Left renal pelvis (tissue), 4 donors: Measurements from ENCODE around the gene SKI. TPM values are rescaled to one million over a fixed set of nuclear protein-coding genes. Genes with fewer than 3 reads are reported as not detected.

Experiments
- DNase-seq, 4 donors: peaks; one replicate each; pipeline ENCODE4 v3.0.0-alpha.2; 2013; ENCODE audit warnings: low read depth in 4 of 4, low spot score in 3 of 4
- polyA plus RNA-seq, 4 donors: library from polyadenylated mRNA; unstranded; fragments of 120-200 nt; gene quantifications; one replicate each; pipeline ENCODE4 v1.2.1, GENCODE V29; 2013; ENCODE audit not compliant: insufficient read length in 4 of 4

SKI gene
- polyA plus RNA-seq, 4 donors, result 51.6 to 83.7 (median 57.2) TPM

- no peak for DNase-seq
Observed at GRCh38 chr1:2272686-2273400, 44.7 kb downstream of the SKI start.

GRCh38 chr1:2273401-2274090, 45.4 kb downstream of the SKI start:
- no peak for DNase-seq

DNA sequence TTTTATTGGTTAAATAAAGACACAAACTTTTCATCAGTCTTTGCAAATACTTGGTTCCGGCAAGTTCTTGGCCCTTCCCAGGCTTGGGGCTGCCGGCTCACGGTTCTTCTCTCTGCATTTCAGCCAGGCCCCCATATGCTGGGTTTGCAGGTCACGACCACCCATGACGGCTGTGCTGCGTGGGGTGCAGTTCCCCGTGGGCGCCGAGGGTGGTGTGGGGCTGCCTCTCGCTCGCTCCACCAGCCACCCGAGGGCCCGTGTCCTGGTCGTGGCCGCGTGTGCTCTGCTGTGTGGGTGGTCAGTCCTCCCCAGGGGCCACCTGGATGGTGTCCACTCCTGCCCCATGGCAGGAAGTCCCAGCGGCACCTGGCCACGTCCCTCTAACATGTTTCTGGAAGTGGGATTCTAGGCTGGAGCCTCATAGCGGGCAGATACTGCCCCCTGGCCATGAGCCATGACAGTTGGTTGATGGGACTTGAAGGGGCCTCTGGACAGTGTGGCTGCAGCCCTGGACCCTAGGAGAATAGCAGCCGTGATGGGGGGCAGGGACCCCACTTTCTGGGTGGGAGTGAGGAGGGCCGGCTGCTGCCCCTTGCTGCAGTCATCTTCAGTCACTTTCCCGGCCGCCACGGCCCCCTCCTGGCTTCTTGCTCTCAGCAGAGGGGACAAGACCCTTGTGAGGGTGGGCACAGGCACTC, 46.3 kb downstream of the SKI start:
- DNase-seq, result no peak

DNA sequence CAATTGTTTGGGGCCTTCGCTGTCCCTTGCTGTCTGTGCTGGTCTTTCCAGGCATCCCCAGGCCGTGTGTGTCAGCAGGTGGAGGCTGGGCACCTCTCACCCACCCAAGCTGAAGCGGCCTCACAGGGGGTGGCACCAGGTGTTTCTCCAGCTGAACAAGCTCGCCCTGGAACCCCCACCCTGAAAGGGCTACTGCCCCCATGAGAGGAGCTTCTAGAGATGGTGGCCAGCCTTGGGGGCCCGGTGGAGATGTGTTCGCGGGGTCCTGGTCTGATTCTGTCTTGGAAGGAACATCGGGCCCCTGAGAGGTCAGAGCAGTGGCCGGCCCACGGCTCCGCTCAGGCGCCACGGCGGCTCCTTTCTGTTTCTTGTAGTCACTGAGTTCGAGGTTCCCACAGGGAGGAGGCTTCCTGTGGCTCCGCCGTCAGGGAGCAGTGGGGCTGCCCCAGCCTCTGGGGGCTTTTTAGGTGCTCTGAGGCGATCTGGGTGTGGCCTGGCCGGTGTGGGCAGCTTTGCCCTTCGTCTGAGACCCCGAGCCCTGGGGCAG, 46.9 kb downstream of the SKI start:
- DNase-seq, result no peak

DNA sequence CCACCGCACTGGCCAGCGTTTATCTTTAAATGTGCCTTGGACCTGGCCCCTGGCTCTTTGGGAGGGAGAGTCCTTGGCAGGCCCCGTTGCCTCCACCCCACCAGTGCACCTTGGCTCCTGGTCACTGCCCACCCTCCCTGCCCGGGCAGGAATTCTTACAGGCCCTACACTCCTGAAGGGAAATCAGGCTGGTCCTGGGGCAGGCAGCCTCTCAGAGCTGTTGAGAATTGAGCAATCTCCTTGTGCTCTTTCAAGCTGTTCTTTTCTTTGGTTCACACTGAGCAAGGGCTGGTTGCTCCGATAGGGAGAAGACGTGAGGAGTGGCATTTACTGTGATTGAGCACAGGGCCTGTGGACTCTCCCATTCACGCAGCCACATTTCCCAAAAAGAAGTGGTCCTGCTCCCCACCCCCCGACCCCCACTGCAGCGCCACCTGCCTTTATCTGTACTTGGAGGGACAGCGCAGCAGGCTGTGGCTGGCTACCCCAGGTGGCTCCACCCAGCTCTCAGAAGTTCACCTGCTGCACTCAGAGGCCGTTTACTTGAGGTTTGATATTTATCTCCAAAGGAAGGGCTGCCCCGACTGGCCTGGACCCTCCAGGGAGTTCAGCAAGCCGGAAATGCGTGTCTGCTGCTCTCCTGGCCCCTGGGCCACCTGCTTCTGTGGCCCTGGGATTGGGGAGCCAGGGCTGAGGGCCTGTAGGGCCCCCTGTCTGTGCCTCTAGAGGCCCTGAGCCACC, 47.8 kb downstream of the SKI start:
- no peak for DNase-seq

DNA sequence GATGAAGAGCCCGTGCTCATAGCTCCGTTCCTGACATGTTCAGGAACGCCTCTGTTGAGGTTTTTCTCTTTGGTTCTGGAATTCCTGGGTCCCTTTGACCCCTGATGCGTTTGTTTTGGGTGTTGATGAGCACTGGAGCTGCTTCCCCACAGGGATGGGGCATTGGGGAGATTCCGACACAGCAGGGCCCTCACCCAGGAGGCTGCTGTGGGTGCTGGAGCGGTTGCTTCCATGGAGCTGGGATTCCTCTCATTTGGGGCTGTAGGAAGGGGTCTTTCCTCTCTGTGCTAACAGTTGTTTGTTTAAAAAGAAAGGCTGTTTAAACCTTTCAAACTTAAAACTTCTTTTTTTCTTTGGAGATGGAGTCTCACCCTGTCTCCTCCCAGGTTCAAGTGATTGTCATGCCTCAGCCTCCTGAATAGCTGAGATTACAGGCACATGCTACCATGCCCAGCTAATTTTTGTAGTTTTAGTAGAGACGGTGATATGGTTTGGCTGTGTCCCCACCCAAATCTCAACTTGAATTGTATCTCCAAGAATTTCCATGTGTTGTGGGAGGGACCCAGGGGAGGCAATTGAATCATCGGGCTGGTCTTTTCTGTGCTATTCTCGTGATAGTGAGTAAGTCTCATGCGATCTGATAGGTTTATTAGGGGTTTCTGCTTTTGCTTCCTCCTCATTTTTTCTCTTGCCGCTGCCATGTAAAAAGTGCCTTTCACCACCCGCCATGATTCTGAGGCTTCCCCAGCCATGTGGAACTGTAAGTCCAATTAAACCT, 48.9 kb downstream of the SKI start:
- no peak for DNase-seq

- no peak for DNase-seq
Observed at GRCh38 chr1:2277741-2278488, 49.8 kb downstream of the SKI start.

GRCh38 chr1:2278591-2279209, 50.6 kb downstream of the SKI start:
- DNase-seq, result no peak

GRCh38 chr1:2279210-2279639, 51.1 kb downstream of the SKI start:
- peak; percentile 83 to 93 (median 88) for DNase-seq

DNA sequence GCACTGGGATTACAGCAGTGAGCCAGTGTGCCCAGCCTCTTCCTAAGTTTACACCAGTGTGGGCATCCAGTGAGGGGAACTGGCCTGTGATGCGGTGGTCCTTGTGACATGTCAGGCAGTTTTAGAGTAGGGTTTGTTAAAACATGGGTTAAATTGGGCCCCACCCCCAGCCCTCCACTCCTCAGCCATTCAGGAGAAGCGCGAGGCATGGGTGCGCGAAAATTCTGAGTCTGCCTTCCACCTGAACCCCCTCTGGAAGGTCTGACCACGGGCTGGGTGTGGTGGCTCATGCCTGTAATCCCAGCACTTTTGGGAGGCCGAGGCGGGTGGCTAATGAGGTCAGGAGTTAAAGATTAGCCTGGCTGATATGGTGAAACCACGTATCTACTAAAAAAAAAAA, 51.7 kb downstream of the SKI start:
- DNase-seq, result no peak

DNA sequence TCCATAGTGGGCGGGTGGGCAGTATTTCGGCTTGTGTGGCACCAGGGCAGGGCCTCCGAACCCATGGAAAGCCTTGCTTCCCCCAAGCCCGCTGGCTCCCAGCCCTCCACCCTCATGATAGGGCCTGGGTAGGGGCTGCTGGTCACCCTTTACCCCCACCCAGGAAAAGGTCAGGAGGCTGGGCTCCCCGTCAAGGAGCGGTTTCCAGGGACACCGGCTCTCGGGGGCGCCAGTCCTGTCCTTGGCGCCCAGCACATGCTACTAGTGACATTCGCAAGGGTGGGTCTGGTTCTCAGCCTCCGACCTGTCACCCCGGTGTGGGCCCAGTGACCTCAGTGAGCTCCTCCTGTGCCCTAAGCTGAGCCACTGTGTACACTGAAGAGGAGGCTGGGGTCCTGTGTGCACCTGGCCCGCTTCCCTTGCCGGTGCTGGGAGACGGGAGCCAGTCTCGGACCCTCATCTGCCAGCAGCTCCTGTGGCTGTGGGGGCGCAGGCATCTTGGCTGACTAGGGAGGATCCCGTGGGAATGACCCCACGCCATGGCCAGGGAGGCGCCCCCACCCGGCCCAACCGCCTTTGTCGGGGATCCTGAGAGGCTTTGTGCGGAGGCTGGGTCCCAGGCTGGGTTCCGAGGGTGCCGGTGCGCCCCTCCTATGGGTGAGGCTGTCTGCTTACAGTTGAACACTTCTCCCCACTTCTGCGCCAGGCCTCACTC, 54.6 kb downstream of the SKI start:
- DNase-seq, result no peak

GRCh38 chr1:2283371-2283990, 55.4 kb downstream of the SKI start:
- no peak for DNase-seq

DNA sequence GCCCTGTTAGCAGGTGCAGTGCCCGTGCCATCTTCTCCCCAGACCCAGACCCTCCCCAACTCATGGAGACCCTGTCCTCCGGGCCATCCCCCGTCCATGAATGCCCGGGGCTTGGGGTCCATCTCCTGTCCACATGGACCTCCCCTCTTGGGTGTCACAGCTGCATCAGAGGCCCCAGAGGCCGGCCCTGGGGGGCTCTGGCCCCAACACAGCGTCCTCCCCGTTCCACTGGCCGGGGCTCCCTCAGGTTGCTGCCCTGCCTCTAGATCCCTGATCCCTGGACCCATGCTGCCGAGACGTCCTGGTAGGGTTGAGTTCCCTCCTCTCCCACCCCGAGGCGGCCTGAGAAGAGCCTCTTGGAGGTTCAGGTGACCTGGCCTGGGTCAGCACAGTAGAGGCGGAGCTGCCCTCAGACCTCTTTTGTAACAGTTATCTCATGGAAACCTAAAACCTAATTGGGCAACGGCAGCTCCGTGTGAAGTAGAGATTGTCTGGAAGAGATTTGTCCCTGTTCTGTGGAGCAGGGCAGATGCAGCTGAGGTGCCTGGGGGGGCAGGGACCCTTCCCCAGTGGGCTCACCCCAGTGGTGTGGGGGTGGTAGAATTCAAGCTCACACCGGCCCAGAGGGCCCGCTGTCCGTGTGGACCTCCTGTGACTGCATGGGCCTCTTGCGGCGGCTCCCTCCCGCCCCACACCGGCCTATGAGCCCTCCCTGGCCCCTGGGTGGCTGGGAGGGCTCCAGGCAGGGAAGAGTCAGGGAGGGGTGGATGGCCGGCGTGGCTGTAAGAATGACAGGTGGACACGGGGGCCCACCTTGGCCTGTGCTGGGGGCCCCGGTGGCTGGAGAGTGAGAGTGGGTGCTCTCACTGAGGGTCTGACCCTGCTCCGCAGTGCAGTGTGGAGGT, 56.1 kb downstream of the SKI start:
- no peak for DNase-seq

DNA sequence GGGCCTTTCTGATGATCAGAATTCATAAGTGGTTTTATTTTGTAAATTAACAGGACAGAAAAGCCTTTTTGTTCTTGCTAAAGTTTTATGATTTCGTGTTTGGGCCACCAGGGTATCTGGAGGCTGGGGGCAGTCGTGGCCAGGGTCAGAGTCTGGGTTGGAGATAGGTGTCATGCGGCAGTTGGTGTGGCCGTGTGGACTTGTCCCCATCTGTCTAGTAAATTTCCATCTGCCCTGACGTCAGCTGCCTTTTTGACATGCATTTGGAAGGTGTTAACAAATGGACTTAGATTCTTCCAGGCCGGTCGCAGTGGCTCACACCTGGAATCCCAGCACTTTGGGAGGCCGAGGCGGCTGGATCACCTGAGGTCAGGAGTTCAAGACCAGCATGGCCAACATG, 56.8 kb downstream of the SKI start:
- no peak for DNase-seq

- no peak for DNase-seq
Observed at GRCh38 chr1:2286923-2287322, 58.8 kb downstream of the SKI start.

- DNase-seq, result no peak
Observed at GRCh38 chr1:2287649-2288048, 59.5 kb downstream of the SKI start.

- DNase-seq, result no peak
Observed at GRCh38 chr1:2288311-2288710, 60.2 kb downstream of the SKI start.
